Measurements from ENCODE around the gene SDHA. TPM values are rescaled to one million over a fixed set of nuclear protein-coding genes. Genes with fewer than 3 reads are reported as not detected.

SDHA gene
- total RNA-seq, 2 experiments from 2014 or later = 130 to 150 TPM

- peaks cover 3% of the 10 kb centered on the region for H3K27me3 Mint-ChIP-seq
- H3K9me3 Mint-ChIP-seq = no peaks in the 10 kb centered on the region
- peaks cover 14% of the 10 kb centered on the region for H3K4me1 Mint-ChIP-seq
- DNase-seq = no peak
- CTCF ChIA-PET = interaction anchor here (1.3 to 1.5 kb wide), 2 partner anchors 14 to 29 kb away, joined by 5 to 6 read pairs; partner anchors contain the start of genes CCDC127 and SDHA
- POLR2A ChIA-PET = no interaction called here
- H3K27ac Mint-ChIP-seq = no peak overlapping the region
- H3K36me3 Mint-ChIP-seq (ENCODE audit: low read depth) = no peaks in the 10 kb centered on the region
- H3K4me3 Mint-ChIP-seq = no peak overlapping the region
These were observed 28.6 kb upstream of the SDHA start for GRCh38 chr5:189486-189885.

GRCh38 chr5:189976-190365, 28.1 kb upstream of the SDHA start:
- no peak overlapping the region for H3K4me3 Mint-ChIP-seq
- no peak overlapping the region for H3K27ac Mint-ChIP-seq
- no peaks in the 10 kb centered on the region for H3K9me3 Mint-ChIP-seq
- H3K4me1 Mint-ChIP-seq = peaks cover 14% of the 10 kb centered on the region
- H3K27me3 Mint-ChIP-seq = peaks cover 3% of the 10 kb centered on the region
- CTCF ChIA-PET = no interaction called here
- POLR2A ChIA-PET = no interaction called here
- no peak for DNase-seq
- H3K36me3 Mint-ChIP-seq (ENCODE audit: low read depth) = no peaks in the 10 kb centered on the region

- H3K36me3 Mint-ChIP-seq (ENCODE audit: low read depth) = no peaks in the 10 kb centered on the region
- H3K27ac Mint-ChIP-seq = no peak overlapping the region
- H3K27me3 Mint-ChIP-seq = peaks cover 3% of the 10 kb centered on the region
- CTCF ChIA-PET = interaction anchor here (0.8 to 2.7 kb wide), 2 partner anchors 11 to 13 kb away, joined by 3 to 6 read pairs; no protein-coding TSS in a partner anchor
- no peaks in the 10 kb centered on the region for H3K9me3 Mint-ChIP-seq
- DNase-seq = no peak
- no peak overlapping the region for H3K4me3 Mint-ChIP-seq
- H3K4me1 Mint-ChIP-seq = peaks cover 14% of the 10 kb centered on the region
- POLR2A ChIA-PET = no interaction called here
These were observed 27.6 kb upstream of the SDHA start for GRCh38 chr5:190366-191035.

- Mint-ChIP-seq H3K36me3 (ENCODE audit: low read depth) (no peaks in the 10 kb centered on the region), H3K27me3 (peaks cover 3% of the 10 kb centered on the region), H3K4me3 (no peak within 1 kb of the TSS), H3K27ac (no peak within 1 kb of the TSS), H3K9me3 (no peaks in the 10 kb centered on the region), H3K4me1 (peaks cover 14% of the 10 kb centered on the region)
- POLR2A ChIA-PET = no interaction called here
- DNase-seq = no peak
- CTCF ChIA-PET = interaction anchor here (0.6 to 2.7 kb wide), 4 partner anchors 10 to 91 kb away, joined by 3 to 6 read pairs (median 3); no protein-coding TSS in a partner anchor
These were observed 26.8 kb upstream of the SDHA start, which contains the start of gene LRRC14B for GRCh38 chr5:191036-191948. LRRC14B (plus strand) TSS chr5:191495; CDS start chr5:191539, 44 bp downstream.

- no peak for DNase-seq
- Mint-ChIP-seq H3K4me1 (peaks cover 14% of the 10 kb centered on the region), H3K36me3 (ENCODE audit: low read depth) (no peaks in the 10 kb centered on the region), H3K27ac (no peak overlapping the region), H3K4me3 (no peak overlapping the region), H3K9me3 (no peaks in the 10 kb centered on the region), H3K27me3 (peaks cover 3% of the 10 kb centered on the region)
- ChIA-PET CTCF (interaction anchor here (1.1 to 2.7 kb wide), 2 partner anchors 11 to 91 kb away, joined by 3 to 6 read pairs; no protein-coding TSS in a partner anchor), POLR2A (no interaction called here)
These were observed 26.0 kb upstream of the SDHA start for GRCh38 chr5:191949-192690.

- DNase-seq = no peak
- POLR2A ChIA-PET = no interaction called here
- Mint-ChIP-seq H3K4me1 (peaks cover 14% of the 10 kb centered on the region), H3K36me3 (ENCODE audit: low read depth) (no peaks in the 10 kb centered on the region), H3K9me3 (no peaks in the 10 kb centered on the region), H3K27me3 (peaks cover 3% of the 10 kb centered on the region), H3K4me3 (no peak overlapping the region), H3K27ac (no peak overlapping the region)
- CTCF ChIA-PET = interaction anchor here (2.7 kb wide), 1 partner anchor 11 kb away, joined by 6 read pairs; no protein-coding TSS in a partner anchor
These were observed 25.5 kb upstream of the SDHA start for GRCh38 chr5:192691-192969.

- POLR2A ChIA-PET = no interaction called here
- peak overlapping the region; percentile 25 for H3K27ac Mint-ChIP-seq
- DNase-seq = no peak
- peaks cover 13% of the 10 kb centered on the region for H3K4me1 Mint-ChIP-seq
- no peaks in the 10 kb centered on the region for H3K36me3 Mint-ChIP-seq (ENCODE audit: low read depth)
- CTCF ChIA-PET = interaction anchor here (2.7 kb wide), 1 partner anchor 10 kb away, joined by 6 read pairs; no protein-coding TSS in a partner anchor
- H3K4me3 Mint-ChIP-seq = no peak overlapping the region
- H3K9me3 Mint-ChIP-seq = no peaks in the 10 kb centered on the region
- H3K27me3 Mint-ChIP-seq = peaks cover 3% of the 10 kb centered on the region
These were observed 24.9 kb upstream of the SDHA start for GRCh38 chr5:192970-193831.

GRCh38 chr5:194102-194501, 24.0 kb upstream of the SDHA start:
- Mint-ChIP-seq H3K4me1 (peaks cover 7% of the 10 kb centered on the region), H3K27ac (no peak overlapping the region), H3K36me3 (ENCODE audit: low read depth) (no peaks in the 10 kb centered on the region), H3K4me3 (no peak overlapping the region), H3K27me3 (peaks cover 3% of the 10 kb centered on the region), H3K9me3 (no peaks in the 10 kb centered on the region)
- DNase-seq = no peak
- ChIA-PET CTCF (interaction anchor here (0.6 to 1.2 kb wide), 2 partner anchors 10 to 76 kb away, joined by 3 to 8 read pairs; no protein-coding TSS in a partner anchor), POLR2A (no interaction called here)

GRCh38 chr5:194603-195209, 23.4 kb upstream of the SDHA start:
- Mint-ChIP-seq H3K4me1 (peaks cover 7% of the 10 kb centered on the region), H3K9me3 (no peaks in the 10 kb centered on the region), H3K27ac (no peak overlapping the region), H3K36me3 (ENCODE audit: low read depth) (no peaks in the 10 kb centered on the region), H3K4me3 (no peak overlapping the region), H3K27me3 (peaks cover 3% of the 10 kb centered on the region)
- POLR2A ChIA-PET = no interaction called here
- CTCF ChIA-PET = interaction anchor here (0.6 to 1.2 kb wide), 4 partner anchors 9 to 75 kb away, joined by 3 to 8 read pairs (median 3); partner anchors contain the start of gene SDHA
- DNase-seq = no peak

GRCh38 chr5:195401-196160, 22.5 kb upstream of the SDHA start:
- H3K4me1 Mint-ChIP-seq = peaks cover 3% of the 10 kb centered on the region
- ChIA-PET CTCF (interaction anchor here (0.7 to 0.9 kb wide), 2 partner anchors 8 to 23 kb away, joined by 3 read pairs; partner anchors contain the start of gene SDHA), POLR2A (no interaction called here)
- no peaks in the 10 kb centered on the region for H3K9me3 Mint-ChIP-seq
- no peak for DNase-seq
- no peaks in the 10 kb centered on the region for H3K27me3 Mint-ChIP-seq
- H3K36me3 Mint-ChIP-seq (ENCODE audit: low read depth) = no peaks in the 10 kb centered on the region
- H3K27ac Mint-ChIP-seq = no peak overlapping the region
- no peak overlapping the region for H3K4me3 Mint-ChIP-seq

GRCh38 chr5:196350-196749, 21.8 kb upstream of the SDHA start:
- H3K4me3 Mint-ChIP-seq = no peak overlapping the region
- CTCF ChIA-PET = no interaction called here
- H3K27ac Mint-ChIP-seq = no peak overlapping the region
- H3K27me3 Mint-ChIP-seq = no peaks in the 10 kb centered on the region
- H3K4me1 Mint-ChIP-seq = no peaks in the 10 kb centered on the region
- no peaks in the 10 kb centered on the region for H3K9me3 Mint-ChIP-seq
- no peak for DNase-seq
- no peaks in the 10 kb centered on the region for H3K36me3 Mint-ChIP-seq (ENCODE audit: low read depth)
- POLR2A ChIA-PET = no interaction called here

Measured in activated CD4-positive, alpha-beta T cell treated with anti-CD3 and anti-CD28 coated beads, Interleukin-2, amount 10 ng/mL, durations not matched to agents 7 days and 5 days (primary cell).